Esophagus squamous epithelium (tissue), 4 donors: ENCODE results near the gene ADAM17.

Experiments
- POLR2A ChIP-seq, 4 donors: fragments of 450-650 bp; IDR thresholded peaks; one replicate each; pipeline ENCODE4 v1.6.1; 2017; ENCODE audit warnings: antibody characterized with exemption in 4 of 4, mild to moderate bottlenecking in 4 of 4, moderate library complexity in 3 of 4
- TF ChIP-seq, protein P1 (sequence below), 6 experiments: fragments of 450-650 bp in 4 of 6; fragments of 200-600 bp in 2 of 6; sonication (generic) in 2 of 6; IDR thresholded peaks; one replicate each; pipeline ENCODE4 v1.5.1; 2016 to 2019; ENCODE audit warnings: antibody characterized with exemption in 6 of 6, mild to moderate bottlenecking in 4 of 6, moderate library complexity in 4 of 6

- no peak for TF ChIP-seq POLR2A (IDR thresholded peaks at IDR 0.05)
- TF ChIP-seq, protein P1, sequence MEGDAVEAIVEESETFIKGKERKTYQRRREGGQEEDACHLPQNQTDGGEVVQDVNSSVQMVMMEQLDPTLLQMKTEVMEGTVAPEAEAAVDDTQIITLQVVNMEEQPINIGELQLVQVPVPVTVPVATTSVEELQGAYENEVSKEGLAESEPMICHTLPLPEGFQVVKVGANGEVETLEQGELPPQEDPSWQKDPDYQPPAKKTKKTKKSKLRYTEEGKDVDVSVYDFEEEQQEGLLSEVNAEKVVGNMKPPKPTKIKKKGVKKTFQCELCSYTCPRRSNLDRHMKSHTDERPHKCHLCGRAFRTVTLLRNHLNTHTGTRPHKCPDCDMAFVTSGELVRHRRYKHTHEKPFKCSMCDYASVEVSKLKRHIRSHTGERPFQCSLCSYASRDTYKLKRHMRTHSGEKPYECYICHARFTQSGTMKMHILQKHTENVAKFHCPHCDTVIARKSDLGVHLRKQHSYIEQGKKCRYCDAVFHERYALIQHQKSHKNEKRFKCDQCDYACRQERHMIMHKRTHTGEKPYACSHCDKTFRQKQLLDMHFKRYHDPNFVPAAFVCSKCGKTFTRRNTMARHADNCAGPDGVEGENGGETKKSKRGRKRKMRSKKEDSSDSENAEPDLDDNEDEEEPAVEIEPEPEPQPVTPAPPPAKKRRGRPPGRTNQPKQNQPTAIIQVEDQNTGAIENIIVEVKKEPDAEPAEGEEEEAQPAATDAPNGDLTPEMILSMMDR (IDR thresholded peaks at IDR 0.05): no peak
Observed at GRCh38 chr2:9560628-9561027, 5.0 kb upstream of the ADAM17 start.
